HG03571 (cell line): ENCODE results near the gene RNF14.
A peak's percentile ranks its signal among the peaks of the same experiment; 100 is the strongest.

ENCODE experiments used
- ATAC-seq: cut with Tn5 transposase; IDR thresholded peaks from one replicate; pipeline ENCODE4 v1.9.1; 2021; ENCODE audit not compliant: unreplicated experiment

The RNF14 gene

GRCh38 chr5:141968914-141969608 lies at the start of gene RNF14:
TSS of gene RNF14 (plus strand) at chr5:141969105. CDS start at chr5:141973589, 4,484 bp downstream.
- peak; percentile 92 for ATAC-seq

DNA sequence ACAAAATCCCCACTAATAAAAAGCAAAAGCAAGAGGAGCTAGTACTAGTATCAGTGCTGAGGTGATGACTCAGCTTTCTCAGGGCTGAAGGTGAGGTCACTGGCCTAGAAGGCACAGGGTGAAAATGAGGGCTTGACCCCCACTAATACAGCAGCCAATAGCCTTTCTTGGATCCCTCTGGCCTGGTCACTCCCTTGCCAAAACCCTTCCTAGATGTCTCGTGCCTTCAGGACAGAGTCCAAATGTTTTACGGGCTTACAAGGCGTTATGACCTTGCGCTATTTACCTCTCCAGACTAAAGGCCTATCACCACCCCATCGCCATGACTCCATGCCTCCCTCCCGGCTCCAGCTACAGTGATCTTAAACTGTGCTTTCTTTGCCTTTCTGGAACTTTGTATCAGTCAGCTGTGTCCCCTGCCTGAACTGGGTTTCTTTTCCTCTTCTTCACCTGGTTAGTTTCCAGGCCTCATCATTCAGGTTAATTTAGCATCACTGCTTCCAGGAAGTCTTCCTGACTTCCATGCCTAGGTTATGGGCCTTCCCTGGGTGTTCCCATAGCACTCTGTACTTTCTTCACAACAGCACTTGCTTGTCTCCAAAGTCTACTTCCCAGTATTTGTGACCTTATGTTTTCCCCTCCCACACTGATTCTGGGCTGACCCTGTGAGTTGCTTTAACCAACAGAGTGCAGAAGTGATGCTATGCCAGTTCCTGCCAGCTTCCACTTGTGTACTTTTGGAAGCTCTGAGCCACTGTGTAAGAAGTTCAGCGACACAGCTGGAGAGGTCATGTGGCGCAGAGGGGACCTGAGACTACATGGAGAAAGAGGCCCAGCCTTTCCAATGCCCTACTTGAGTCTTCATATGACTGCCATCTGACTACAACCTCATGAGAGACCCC lies 49.4 kb upstream of the RNF14 start:
- no peak for ATAC-seq

- ATAC-seq: no peak
Measured at GRCh38 chr5:141920771-141921170, 48.1 kb upstream of the RNF14 start.

DNA sequence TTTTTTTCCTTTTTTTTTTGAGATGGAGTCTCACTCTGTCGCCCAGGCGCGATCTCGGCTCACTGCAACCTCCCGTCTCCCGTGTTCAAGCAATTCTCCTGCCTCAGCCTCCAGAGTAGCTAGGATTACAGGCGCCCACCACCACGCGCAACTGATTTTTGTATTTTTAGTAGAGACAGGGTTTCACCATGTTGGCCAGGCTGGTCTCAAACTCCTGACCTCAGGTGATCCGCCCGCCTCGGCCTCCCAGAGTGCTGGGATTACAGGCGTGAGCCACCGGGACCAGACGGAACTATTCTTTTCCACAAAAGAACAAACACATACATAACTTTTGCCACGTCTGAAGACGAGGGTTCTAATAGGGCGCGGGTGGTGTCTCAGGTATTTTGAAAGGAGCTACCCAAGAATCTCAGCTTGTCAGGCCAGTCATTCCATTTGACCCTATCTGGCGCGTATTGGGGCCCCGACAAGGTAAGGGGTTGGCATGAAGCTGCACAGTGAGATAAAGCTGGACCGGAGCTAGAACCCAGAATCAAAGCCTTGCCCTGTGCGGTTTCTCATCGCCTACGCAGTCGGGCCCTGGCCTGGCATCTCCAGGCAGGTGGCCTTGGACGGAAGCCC lies 46.0 kb upstream of the RNF14 start:
- ATAC-seq: peak; percentile 10

DNA sequence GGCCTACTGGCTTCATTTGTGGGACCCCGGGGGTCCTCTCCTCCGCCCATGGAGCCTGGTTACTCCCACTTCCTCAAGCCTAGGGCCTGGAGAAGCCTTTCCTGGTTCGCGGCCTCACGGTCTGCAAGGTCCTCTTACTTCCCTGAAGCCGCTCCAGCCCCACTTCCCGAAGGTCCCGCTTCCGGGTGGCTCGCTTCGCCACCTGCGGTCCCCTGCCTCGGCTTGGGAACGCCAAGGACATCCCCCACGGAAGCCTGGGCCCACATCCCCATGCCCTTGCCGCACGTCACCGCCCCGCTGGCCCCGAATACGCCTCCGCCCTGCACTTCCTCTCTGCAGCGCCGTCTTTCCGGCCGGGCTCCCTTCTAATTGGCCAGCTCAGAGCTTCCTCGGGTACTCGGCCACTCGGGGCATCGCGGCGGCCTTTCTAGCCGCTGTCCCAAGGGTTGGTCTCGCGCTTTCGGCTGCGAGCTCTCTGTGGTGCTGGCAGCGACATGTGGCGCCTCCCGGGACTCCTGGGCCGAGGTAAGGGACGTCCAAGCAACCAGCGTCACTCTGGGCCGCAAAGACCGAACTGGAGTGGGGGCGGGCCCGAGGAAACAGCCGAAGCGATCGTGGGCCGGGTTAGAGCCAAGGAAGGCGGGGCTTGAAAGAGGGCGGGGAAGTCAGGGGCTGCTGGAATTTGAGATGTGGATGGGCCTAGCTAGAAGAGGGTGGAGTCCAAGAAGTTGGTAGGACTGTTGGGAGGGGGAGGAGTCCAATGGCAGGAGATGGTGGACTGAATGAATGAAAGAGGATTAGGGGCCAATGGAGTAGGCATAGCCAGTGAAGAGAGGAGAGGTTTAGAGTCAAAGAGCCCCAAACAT lies 45.2 kb upstream of the RNF14 start, which contains the start of gene DELE1:
TSS of gene DELE1 (plus strand) at position 424 of the 866 bp plus-strand sequence. CDS start at position 495, 71 bp downstream.
- peak; percentile 98 for ATAC-seq

GRCh38 chr5:141926434-141926833 lies 42.5 kb upstream of the RNF14 start:
- ATAC-seq: no peak

DNA sequence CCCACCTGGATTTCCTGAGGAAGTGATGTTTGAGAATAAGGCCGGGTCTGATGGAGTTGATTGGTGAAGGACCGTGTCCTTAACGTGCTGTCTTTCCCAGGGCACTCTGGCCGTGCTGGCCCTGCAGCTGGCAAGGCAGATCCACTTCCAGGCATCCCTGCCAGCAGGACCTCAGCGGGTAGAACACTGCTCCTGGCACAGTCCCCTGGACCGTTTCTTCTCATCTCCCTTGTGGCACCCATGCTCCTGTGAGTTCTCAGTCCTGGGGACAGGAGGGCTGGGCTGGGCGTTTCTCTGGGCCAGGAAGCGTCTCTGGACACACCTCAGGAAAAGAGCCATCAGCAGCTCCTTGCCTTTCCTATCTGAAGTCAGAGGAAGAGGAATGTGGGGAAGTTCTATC lies 40.9 kb upstream of the RNF14 start:
- ATAC-seq: no peak

- no peak for ATAC-seq
Measured at GRCh38 chr5:141929398-141930058, 39.4 kb upstream of the RNF14 start.

DNA sequence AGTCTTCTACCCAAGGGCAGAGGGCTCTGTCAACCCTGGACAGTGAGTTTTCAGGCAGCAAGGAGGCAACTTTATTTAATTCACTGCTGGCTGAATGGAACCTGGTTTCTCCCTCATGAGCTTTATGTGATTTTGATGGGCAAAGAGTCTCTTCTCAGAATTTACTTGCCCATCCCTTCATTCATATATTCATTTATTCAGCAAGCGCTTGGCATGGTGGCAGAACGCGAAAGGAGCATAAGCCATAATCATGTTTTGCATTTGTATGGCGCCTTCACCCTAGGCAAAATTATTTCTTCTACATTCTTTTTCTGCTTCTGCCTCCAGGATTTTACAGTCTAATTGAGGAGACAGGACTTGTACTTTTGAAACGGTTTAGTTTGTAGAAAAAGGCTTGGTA lies 37.2 kb upstream of the RNF14 start:
- no peak for ATAC-seq

DNA sequence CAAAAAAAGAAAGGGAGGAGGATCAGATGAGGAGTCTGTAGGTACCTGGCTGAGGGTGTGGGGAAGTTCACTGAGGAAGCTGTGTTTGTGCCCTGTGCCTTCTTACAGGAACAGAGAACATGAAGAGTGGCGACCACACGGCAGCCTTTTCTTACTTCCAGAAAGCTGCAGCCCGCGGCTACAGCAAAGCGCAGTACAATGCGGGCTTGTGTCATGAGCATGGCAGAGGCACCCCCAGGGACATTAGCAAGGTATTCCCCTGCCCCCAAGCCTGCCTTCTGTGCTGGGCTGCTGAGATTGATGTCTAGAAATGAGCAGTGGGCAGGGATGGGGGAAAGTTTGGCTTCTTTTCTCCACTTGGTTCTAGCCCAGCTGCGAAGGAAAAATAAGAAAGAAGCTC lies 35.8 kb upstream of the RNF14 start:
- no peak for ATAC-seq

GRCh38 chr5:141934099-141934844 lies 34.6 kb upstream of the RNF14 start:
- no peak for ATAC-seq

GRCh38 chr5:141935538-141935937 lies 33.4 kb upstream of the RNF14 start:
- no peak for ATAC-seq

- no peak for ATAC-seq
Measured at GRCh38 chr5:141940695-141941271, 28.1 kb upstream of the RNF14 start.

DNA sequence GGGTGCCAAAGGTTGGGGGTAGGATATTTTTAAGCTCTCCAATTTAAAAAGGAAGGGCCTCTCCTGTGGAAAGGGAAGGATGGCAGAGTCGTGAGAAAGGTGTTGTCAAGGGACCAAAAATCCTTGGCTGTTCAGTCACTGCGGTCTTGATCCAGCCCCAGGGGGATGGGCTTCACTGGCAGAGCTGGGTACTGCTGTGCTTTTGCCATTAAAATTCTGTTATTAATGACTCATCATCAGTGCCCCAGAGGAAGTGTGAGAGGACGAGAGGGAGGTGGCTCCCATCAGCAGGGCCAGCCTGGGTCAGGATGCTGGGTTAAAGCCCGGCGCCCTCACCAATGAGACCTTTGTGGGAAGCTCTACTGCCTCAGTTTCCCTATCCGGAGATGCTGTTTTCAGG lies 27.6 kb upstream of the RNF14 start:
- ATAC-seq: no peak

DNA sequence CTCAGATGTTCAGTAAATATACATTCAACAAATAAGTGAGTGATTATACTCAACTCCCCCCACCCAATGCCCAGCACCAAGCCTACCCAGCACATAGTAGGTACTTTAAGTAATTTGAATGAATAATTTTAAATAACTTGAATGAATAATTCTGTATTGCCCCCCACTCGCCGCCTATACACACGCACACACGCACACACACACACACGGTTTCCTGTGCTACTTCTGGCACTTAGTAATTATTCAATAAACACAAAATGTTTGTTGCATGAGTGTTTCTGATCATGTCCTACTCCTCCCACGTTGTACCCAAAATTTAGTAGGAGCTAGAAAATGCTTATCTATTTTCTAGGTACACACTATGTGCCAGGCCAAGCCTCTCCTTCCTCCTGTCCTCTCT lies 27.1 kb upstream of the RNF14 start:
- no peak for ATAC-seq

DNA sequence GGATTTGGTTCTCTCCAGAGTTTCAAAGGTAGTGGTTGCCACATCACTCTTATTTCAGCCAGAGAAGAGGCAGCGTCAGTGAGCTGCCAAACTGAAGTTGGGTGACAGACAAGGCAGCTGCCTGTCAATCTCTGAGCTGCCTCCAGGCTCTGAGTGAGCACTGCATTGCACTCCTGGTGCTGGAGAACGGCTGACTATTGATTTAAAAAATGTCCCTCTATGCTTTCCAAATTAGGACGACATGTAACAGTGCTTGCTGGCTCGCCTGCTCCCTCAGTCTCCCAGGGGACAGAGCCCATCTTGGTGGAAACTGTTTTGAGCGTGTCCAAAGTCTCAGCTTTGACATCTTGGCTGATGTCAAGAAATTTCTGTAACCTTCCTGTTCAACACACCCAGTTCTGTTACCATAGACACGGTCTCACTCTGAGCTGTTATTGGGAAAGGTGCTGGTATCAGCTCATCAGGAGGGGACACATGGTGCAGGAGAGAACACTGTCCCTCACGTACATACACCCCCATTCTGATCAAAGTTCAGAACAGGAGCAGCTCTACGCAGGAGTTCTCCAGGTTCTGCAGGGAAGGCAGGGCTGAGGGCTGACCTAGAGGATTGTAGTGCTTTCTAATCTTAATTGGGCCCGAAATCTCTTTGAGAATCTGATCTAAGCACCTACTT lies 26.6 kb upstream of the RNF14 start:
- ATAC-seq: no peak

GRCh38 chr5:141944076-141944475 lies 24.8 kb upstream of the RNF14 start:
- no peak for ATAC-seq

DNA sequence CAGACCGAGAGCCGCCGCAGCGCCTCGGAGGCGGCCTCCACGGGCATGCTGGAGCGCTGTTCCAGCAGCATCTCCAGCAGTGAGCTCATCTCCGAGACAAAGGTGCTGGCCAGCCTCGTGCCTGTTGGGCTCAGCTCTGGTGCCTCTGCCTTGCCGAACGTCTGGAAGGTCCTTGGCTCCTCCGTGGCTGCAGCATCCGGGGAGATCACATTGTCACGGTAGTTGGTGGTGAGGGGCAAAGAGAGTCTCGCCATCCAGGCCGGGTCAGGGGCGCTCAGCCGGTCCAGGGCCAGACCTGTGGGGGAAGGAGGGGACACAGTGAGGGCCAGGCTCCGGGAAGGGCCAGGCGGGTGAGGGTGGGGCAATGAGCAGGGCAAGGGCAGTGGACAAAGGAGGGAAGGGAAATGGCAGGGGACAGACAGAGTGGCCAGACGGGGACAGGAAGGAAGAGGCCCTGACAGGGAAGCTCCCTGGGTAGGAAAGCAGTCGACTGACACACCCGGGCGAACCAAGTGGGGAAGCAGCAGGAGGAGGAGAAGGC lies 23.3 kb upstream of the RNF14 start:
- no peak for ATAC-seq
